Left hindlimb (tissue), 1 donor: Measurements from ENCODE around the gene USHBP1.

ENCODE experiments used
- DNase-seq: peaks from one replicate; pipeline ENCODE4 v3.0.0-alpha.2; 2018

USHBP1 gene

GRCh38 chr19:17211547-17212446 lies 52.7 kb downstream of the USHBP1 start:
- peak; percentile 25 for DNase-seq

DNA sequence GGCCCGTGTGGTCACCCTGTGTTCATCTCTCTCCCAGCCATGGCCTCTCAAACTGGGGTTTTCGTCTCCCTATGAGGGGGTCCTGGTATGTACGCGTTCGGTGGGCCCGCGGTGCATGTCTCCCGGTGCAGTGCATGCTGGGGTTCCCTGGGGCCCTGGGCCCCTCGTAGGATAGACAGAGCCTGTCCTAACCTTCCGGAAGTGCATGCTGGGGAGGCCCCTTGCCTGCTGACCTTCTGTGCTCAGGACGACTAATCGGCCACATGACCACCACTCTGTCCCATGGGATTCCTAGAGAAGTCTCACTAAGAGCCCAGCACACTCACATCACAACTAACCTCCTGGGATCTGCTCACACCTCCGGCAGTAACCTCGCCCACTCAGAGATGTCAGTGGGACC lies 54.2 kb downstream of the USHBP1 start:
- no peak for DNase-seq

- DNase-seq: no peak
Observed at GRCh38 chr19:17209126-17210036, 55.2 kb downstream of the USHBP1 start.

DNA sequence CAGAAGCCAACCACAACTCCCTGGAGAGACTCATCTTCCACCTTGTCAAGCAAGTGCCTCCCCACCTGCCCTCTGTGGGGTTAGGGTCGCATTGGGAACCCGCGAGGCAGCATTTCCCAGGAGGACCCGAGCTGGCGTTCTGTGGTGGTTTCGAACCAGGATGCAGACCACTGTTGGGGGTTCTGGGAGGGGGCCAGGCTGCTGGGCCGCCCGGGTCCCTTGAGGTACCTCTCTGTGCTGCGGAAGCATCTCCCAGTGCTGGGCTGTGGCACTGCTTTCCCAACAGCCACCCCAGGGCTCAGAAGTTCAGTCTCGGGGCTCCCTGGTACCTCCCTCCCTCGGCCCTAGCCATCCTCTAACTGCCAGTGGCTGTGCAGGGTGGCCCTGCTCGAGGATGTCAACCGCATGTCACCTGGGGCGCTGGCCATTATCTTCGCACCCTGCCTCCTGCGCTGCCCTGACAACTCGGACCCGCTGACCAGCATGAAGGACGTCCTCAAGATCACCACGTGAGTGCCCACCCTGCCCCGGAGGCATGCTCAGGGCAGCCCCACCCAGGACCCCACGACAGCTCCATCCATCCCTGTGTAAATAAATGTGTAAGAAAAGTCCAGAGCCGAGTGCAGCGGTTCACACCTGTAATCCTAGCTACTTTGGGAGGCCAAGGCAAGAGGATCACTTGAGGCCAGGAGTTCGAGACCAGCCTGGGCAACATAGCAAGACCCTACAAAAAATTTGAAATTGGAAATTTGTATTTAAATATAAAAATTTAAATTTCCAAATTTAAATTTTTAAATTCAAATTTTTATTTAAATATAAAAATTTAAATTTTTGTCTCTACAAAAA lies 57.6 kb downstream of the USHBP1 start:
- DNase-seq: peak; percentile 16

DNA sequence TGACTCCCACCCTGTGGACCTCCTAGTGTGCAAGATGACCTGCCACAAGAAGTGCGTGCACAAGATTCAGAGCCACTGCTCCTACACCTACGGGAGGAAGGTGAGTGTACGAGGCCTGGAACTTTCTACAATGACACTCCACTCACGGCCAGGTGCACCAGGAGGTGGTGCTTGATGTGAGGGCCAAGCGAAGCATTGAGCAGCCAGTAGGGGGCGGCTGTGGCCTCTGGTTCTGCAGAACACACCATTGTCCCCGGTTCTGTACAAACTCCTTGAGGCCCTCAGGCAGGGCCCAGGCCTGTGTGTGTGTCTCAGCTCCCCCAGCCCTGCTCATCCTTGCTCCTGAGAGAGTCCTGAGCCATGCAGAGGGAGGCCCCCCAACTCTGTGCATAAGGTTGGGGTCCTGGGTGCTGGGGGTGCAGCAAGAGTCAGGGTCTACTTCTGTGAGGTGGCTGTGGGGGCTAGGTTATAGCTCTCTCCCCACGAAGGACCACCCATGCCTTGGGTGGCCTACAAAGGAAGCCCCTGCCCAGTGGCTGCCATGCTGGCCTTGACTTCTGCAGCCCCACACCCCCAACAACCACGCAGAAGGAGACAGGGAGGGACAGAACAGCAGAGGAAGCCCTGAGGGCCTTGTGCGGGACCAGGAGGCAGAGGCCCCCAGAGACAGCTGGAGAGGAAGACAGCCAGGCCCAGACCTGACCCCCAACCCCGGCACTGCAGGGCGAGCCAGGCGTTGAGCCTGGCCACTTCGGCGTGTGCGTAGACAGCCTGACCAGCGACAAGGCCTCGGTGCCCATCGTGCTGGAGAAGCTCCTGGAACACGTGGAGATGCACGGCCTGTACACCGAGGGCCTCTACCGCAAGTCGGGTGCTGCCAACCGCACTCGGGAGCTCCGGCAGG lies 59.1 kb downstream of the USHBP1 start:
- DNase-seq: peak; percentile 46

DNA sequence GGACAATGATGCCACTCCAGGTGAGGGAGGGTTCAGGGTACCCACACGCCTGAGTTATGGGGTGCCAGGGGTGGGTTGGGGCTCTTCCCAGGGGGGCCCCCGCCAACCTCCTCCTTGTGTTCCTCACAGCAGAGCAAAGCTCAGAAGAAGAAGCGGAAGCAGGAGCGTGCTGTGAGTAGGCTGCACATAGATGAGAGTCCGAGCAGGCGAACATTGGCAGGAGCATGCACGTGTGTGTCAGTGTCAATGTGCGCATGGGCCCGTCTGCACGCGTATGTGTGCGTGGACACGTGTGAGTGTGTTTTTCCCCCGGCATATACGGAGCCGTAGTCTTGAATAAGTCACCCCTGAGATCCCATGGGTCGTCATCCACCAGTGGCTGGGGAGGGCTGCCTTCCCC lies 61.8 kb downstream of the USHBP1 start:
- DNase-seq: no peak

DNA sequence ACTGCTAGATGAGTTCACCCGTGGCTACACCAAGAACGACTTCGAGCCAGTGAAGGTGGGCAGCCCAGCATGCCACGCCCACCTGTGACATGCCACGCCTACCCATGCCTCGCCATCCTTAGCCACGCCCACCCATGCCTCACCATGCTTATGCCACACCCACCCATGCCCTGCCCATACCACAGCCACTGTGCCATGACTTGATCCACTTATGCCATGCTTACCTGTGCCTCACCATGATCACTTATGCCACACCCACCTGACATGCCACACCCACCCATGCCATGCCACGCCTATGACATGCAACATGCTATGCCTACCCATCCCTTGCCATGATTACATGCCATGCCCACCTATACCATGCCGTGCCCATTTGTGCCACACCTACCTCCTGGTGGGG lies 62.3 kb downstream of the USHBP1 start:
- DNase-seq: no peak

DNA sequence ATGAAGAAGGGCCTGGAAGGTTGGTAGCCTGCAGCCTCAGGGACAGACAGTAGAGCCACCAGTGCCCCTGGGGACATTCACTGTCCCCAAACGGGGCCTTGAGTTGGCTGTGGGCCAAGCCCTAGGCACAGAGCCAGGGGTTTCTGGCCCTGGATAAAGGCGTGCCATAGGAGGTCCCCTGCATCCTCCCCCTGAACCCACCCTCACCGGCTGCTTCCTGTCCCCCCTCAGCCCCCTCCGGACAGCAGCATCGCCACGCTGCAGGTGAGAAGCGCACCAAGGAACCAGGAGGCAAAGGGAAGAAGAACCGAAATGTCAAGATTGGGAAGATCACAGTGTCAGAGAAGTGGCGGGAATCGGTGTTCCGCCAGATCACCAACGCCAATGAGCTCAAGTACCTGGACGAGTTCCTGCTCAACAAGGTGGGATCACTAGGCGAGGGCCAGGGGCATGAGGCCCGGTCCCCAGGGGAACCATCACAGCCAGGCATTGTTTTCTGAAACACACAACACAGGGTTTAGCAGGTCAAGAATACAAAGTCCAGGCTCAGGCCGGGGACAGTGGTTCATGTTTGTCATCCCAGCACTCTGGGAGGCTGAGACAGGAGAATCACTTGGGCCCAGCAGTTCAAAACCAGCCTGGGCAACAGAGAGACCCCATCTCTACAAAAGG lies 64.0 kb downstream of the USHBP1 start:
- DNase-seq: peak; percentile 25
